IPS-NIHi11 (cell line): ENCODE results near the gene CDK9.
"Not testable (repeated sequence)": the region's sequence is repeated elsewhere in the genome, so short reads cannot be mapped to it uniquely, and the experiment has no call there.

Experiments used
- DNase-seq: peaks from one replicate; pipeline ENCODE4 v3.0.0; 2012; ENCODE audit warnings: mixed read lengths, low spot score

CDK9 gene

GRCh38 chr9:127780126-127780885 lies 5.5 kb upstream of the CDK9 start:
- DNase-seq, result no peak

- not testable (repeated sequence) for DNase-seq
Observed at GRCh38 chr9:127780909-127781308, 4.9 kb upstream of the CDK9 start.

GRCh38 chr9:127781806-127782205 lies 4.0 kb upstream of the CDK9 start:
- DNase-seq, result no peak

GRCh38 chr9:127783111-127784008 lies 2.5 kb upstream of the CDK9 start:
- no peak for DNase-seq

- DNase-seq, result peak; percentile 93
Observed at GRCh38 chr9:127785023-127785932, 556 bp upstream of the CDK9 start.

- no peak for DNase-seq
Observed at GRCh38 chr9:127786773-127787104, 905 bp downstream of the CDK9 start.

- DNase-seq, result no peak
Observed at GRCh38 chr9:127788337-127789011, 2.6 kb downstream of the CDK9 start.

GRCh38 chr9:127789179-127789578 lies 3.3 kb downstream of the CDK9 start:
- no peak for DNase-seq

GRCh38 chr9:127790094-127790855 lies 4.4 kb downstream of the CDK9 start:
- no peak for DNase-seq

GRCh38 chr9:127791085-127791484 lies 5.3 kb downstream of the CDK9 start:
- no peak for DNase-seq

- no peak for DNase-seq
Observed at GRCh38 chr9:127792417-127793031, 6.7 kb downstream of the CDK9 start.

- DNase-seq, result no peak
Observed at GRCh38 chr9:127793093-127793708, 7.4 kb downstream of the CDK9 start.

- no peak for DNase-seq
Observed at GRCh38 chr9:127794001-127794791, 8.4 kb downstream of the CDK9 start.

GRCh38 chr9:127796225-127796813 lies 10.5 kb downstream of the CDK9 start:
- DNase-seq, result no peak

- DNase-seq, result no peak
Observed at GRCh38 chr9:127796852-127797370, 11.1 kb downstream of the CDK9 start.

- no peak for DNase-seq
Observed at GRCh38 chr9:127801955-127802575, 16.2 kb downstream of the CDK9 start.

GRCh38 chr9:127802576-127803443 lies 17.0 kb downstream of the CDK9 start, which contains the start of gene FPGS:
Gene FPGS, plus strand, starts transcription at chr9:127802882. Its CDS starts 43 bp downstream, at chr9:127802925.
- DNase-seq, result peak; percentile 97
